Tibial nerve (tissue), 4 donors: ENCODE measurements around the gene AKT1S1. TPM values are rescaled to one million over a fixed set of nuclear protein-coding genes. Genes with fewer than 3 reads are reported as not detected.

Experiments used
- DNase-seq, 2 donors: peaks; one replicate each; pipeline ENCODE4 v3.0.0-alpha.2; 2019; ENCODE audit warnings: low spot score in 2 of 2
- H3K27ac ChIP-seq, 4 donors: fragments of 200-600 bp; sonication (generic) in 3 of 4; one replicate each; pipeline ENCODE4 v1.5.1; 2017 to 2019; ENCODE audit warnings: mild to moderate bottlenecking in 1 of 4
- H3K27me3 ChIP-seq, 2 donors: fragments of 200-600 bp; sonication (generic) in 1 of 2; one replicate each; pipeline versions ENCODE4 v1.5.1 to v1.6.0; 2017 to 2019
- H3K36me3 ChIP-seq, 3 donors: fragments of 200-600 bp; sonication (generic); one replicate each; pipeline ENCODE4 v1.5.1; 2018 to 2019
- H3K4me1 ChIP-seq, 4 donors: fragments of 200-600 bp; sonication (generic) in 3 of 4; one replicate each; pipeline ENCODE4 v1.5.1; 2017 to 2019
- H3K4me3 ChIP-seq, 4 donors: fragments of 200-600 bp; sonication (generic) in 3 of 4; one replicate each; pipeline ENCODE4 v1.5.1; 2017 to 2019; ENCODE audit warnings: mild to moderate bottlenecking in 1 of 4, moderate library complexity in 1 of 4
- H3K9me3 ChIP-seq, 4 donors: fragments of 200-600 bp; sonication (generic) in 3 of 4; one replicate each; pipeline ENCODE4 v1.5.1; 2017 to 2019
- EP300 ChIP-seq, 2 donors: sonication (generic); formaldehyde crosslinking; IDR thresholded peaks; one replicate each; pipeline ENCODE4 v1.6.1; 2017; ENCODE audit warnings: antibody characterized with exemption in 2 of 2, mild to moderate bottlenecking in 1 of 2
- POLR2A ChIP-seq, 2 donors: fragments of 450-650 bp; IDR thresholded peaks; one replicate each; pipeline ENCODE4 v1.6.1; 2017; ENCODE audit warnings: antibody characterized with exemption in 2 of 2, mild to moderate bottlenecking in 2 of 2, moderate library complexity in 2 of 2
- WGBS, 2 donors: methylation state at CpG; one replicate each; pipeline ENCODE4 v1.1.5; 2018; 5-methylcytosine and 5-hydroxymethylcytosine counted together
- total RNA-seq, 4 donors: library from RNA; depleted of rRNA; stranded (reverse); fragments of >200 nt; gene quantifications; one replicate each; pipeline ENCODE4 v1.1.0, GENCODE V29; 2016
- TF ChIP-seq, protein P1 (sequence below), 5 experiments: fragments of 200-600 bp in 3 of 5; fragments of 450-650 bp in 2 of 5; sonication (generic) in 3 of 5; IDR thresholded peaks; one replicate each; pipeline ENCODE4 v1.5.1; 2016 to 2019; ENCODE audit warnings: antibody characterized with exemption in 5 of 5, mild to moderate bottlenecking in 3 of 5, moderate library complexity in 2 of 5

Gene AKT1S1
- total RNA-seq, 4 donors from 2014 or later = 20.6 to 27.4 (median 25.4) TPM

DNA sequence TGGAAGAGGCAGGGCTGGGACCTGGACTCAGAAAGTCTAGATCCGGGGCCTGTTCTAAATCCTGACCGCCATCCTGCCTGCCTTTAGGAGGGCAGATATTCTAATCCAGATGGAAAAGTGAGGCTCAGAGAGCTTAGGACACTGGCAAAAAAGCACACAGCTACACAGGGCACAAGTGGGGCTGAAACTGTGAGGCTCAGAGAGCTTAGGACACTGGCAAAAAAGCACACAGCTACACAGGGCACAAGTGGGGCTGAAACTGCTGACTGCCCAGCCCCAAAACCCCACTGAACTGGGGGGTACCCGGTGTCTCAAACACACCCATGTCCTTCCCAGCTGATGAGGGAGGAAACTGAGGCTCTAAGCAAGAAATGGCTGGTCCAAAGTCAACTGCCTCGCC, 2.0 kb downstream of the AKT1S1 start:
- no peak for TF ChIP-seq EP300 (IDR thresholded peaks at IDR 0.05)
- TF ChIP-seq, protein P1, sequence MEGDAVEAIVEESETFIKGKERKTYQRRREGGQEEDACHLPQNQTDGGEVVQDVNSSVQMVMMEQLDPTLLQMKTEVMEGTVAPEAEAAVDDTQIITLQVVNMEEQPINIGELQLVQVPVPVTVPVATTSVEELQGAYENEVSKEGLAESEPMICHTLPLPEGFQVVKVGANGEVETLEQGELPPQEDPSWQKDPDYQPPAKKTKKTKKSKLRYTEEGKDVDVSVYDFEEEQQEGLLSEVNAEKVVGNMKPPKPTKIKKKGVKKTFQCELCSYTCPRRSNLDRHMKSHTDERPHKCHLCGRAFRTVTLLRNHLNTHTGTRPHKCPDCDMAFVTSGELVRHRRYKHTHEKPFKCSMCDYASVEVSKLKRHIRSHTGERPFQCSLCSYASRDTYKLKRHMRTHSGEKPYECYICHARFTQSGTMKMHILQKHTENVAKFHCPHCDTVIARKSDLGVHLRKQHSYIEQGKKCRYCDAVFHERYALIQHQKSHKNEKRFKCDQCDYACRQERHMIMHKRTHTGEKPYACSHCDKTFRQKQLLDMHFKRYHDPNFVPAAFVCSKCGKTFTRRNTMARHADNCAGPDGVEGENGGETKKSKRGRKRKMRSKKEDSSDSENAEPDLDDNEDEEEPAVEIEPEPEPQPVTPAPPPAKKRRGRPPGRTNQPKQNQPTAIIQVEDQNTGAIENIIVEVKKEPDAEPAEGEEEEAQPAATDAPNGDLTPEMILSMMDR (IDR thresholded peaks at IDR 0.05) = no peak
- TF ChIP-seq POLR2A (IDR thresholded peaks at IDR 0.05) = no peak
- H3K4me3 ChIP-seq = peak overlapping the region in 2 of 4 donors; percentile 80 to 88
- WGBS, 2 donors = 77 to 78% methylated on average over 4 of the region's 4 CpGs
- peak overlapping the region; percentile 97 to 100 (median 98) for H3K27ac ChIP-seq
- peaks cover 0 to 64% (median 21%) of the 10 kb centered on the region in 4 donors for H3K4me1 ChIP-seq
- H3K9me3 ChIP-seq = no peaks in the 10 kb centered on the region
- DNase-seq = no peak
- no peaks in the 10 kb centered on the region for H3K27me3 ChIP-seq
- H3K36me3 ChIP-seq = peaks cover 0 to 53% (median 2%) of the 10 kb centered on the region in 3 donors

DNA sequence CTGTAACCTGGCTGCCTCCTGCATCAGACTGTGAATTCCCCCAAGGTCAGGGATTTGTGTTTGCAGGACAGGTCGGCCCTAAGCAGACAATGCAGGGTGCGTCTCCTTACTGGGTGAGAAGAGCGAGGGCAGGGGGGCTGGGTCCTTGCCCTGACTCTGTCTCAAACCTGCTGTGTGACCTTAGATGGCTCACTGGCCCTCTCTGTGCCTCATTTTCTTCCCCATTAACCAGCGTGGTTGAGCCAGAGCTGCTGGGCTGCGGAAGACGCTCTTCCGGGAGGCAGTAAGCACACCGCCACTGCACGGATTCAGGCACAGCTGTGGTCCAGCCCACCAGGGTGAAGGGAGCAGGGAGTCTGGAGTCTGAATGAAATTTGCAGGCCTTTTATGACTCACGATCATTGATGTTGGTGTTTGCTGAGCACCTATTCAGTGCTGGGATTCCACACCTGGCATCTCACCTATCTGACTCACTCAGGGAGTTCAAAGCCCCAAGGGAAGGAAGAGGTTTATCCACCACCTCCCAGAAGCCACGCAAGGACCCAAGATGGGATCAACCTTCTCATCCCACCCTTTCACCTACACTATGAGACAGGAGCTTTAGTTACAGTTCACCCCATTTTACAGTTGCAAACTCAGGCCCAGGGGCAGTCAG, 2.5 kb downstream of the AKT1S1 start:
- no peak for DNase-seq
- peaks cover 0 to 64% (median 25%) of the 10 kb centered on the region in 4 donors for H3K4me1 ChIP-seq
- peak overlapping the region in 1 of 4 donors; percentile 98 for H3K27ac ChIP-seq
- no peaks in the 10 kb centered on the region for H3K9me3 ChIP-seq
- no peak overlapping the region for H3K4me3 ChIP-seq
- H3K27me3 ChIP-seq = no peaks in the 10 kb centered on the region
- peaks cover 0 to 47% (median 2%) of the 10 kb centered on the region in 3 donors for H3K36me3 ChIP-seq
- WGBS, 2 donors = 91 to 96% methylated on average over 11 of the region's 11 CpGs
- no peak for TF ChIP-seq POLR2A (IDR thresholded peaks at IDR 0.05)
- TF ChIP-seq, protein P1 (IDR thresholded peaks at IDR 0.05) = no peak
- TF ChIP-seq EP300 (IDR thresholded peaks at IDR 0.05) = no peak

DNA sequence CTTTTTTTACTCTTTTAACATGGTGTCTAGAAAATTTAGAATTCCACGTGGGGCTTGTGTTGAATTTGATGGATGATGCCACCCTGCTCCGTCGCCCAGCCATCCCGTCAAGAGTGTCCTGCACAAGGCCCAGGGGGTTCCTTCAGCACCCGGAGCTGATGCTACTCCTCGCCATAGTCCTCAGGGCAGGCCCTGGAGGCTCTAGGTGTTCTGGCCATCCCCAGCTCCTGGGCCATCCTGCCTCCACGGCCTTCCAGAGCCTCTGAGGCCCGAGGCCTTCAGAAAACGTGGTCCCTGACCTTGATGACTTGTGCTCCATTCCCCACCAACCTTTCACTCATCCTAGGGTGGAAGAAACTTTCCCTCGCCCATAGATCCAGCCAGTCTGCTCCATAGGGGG, 3.3 kb downstream of the AKT1S1 start:
- peaks cover 0 to 60% (median 25%) of the 10 kb centered on the region in 4 donors for H3K4me1 ChIP-seq
- no peak overlapping the region for H3K27ac ChIP-seq
- 79 to 82% methylated on average over 10 of the region's 10 CpGs for WGBS, 2 donors
- no peak overlapping the region for H3K4me3 ChIP-seq
- TF ChIP-seq EP300 (IDR thresholded peaks at IDR 0.05) (no peak), POLR2A (IDR thresholded peaks at IDR 0.05) (no peak)
- TF ChIP-seq, protein P1 (IDR thresholded peaks at IDR 0.05) = no peak
- H3K36me3 ChIP-seq = peaks cover 0 to 39% (median 0%) of the 10 kb centered on the region in 3 donors
- no peaks in the 10 kb centered on the region for H3K9me3 ChIP-seq
- DNase-seq = no peak
- no peaks in the 10 kb centered on the region for H3K27me3 ChIP-seq

DNA sequence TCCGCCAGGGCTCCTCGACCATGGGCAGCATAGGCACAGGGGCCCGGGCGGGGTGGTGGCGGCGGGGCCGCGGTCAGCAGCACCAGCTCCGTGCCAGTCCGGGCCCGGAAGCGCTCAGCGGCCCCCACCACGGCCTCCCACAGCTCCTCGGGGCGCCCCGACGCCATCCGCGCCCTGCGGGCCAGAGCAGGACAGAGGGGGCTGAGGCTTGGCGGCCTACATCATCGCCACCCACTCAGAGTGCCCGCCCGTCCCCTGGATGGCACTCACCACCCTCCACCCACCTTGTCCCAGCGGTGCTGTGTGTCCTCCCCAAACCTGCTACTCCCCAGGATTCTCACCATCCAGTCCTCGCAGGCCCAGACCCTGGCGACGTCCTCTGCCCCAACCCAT, 4.0 kb downstream of the AKT1S1 start:
- WGBS, 2 donors = 89 to 94% methylated on average over 12 to 28 of the region's 29 CpGs
- Histone ChIP-seq H3K4me1 (peaks cover 0 to 60% (median 24%) of the 10 kb centered on the region in 4 donors), H3K27ac (peak overlapping the region in 1 of 4 donors; percentile 20), H3K9me3 (no peaks in the 10 kb centered on the region), H3K4me3 (no peak overlapping the region), H3K36me3 (peaks cover 0 to 38% (median 0%) of the 10 kb centered on the region in 3 donors), H3K27me3 (no peaks in the 10 kb centered on the region)
- no peak for DNase-seq
- TF ChIP-seq EP300 (IDR thresholded peaks at IDR 0.05) (no peak), POLR2A (IDR thresholded peaks at IDR 0.05) (no peak)
- TF ChIP-seq, protein P1 (IDR thresholded peaks at IDR 0.05) = no peak
